HG03457 (cell line): ENCODE results near the gene PRKG1.
A peak's percentile ranks its signal among the peaks of the same experiment; 100 is the strongest.
"Not testable (repeated sequence)": the region's sequence is repeated elsewhere in the genome, so short reads cannot be mapped to it uniquely, and the experiment has no call there.

Source experiments
- ATAC-seq: cut with Tn5 transposase; IDR thresholded peaks from one replicate; pipeline ENCODE4 v1.9.1; 2021; ENCODE audit warnings: moderate number of reproducible peaks; ENCODE audit not compliant: unreplicated experiment

The PRKG1 gene

DNA sequence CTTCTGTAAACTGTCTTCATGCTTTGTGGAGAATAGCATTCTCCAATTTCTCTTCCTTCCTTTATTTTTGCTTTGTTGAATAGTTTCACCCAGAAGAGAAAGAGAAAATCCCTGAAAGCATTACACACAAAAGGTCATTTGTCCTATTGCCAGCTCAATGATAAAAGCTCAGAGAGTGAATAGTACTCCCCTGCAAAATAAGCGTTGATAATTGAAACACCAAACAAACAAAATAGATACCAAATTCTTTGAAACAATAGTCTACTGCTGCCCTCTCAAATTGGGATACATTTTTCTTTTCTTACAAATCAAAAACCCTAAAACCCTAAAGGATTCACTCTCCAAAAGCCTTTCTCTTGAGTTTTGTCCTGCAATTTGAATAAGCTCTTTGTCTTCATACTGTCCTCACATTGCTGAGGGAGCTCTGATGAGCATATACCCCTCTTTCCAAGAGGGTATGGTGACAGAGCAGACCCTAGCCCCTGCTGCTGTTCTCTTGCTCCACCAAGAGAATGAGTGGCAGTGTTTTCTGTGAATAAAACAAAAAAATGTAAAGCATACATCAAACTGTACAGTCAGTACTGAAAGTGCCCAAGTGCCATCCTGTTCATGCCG is 490.7 kb downstream of the PRKG1 start:
- no peak for ATAC-seq

DNA sequence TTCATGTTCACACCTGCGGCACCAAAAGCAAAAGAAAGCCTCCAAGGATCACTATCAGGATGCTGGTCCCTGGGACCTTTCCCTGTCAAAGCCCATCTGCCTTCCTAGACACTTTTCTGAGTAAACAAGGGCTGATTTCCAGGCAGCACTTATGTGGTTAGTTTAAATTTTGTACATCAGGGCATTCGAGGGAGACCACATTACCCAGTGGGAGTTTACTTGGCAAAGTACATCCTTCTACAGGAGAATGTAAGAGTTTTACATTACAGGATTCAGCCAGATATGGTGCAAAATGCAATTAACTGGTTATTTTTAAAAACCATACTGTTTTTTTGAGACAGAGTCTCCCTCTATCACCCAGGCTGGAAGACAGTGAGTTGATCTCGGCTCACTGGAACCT is 493.0 kb downstream of the PRKG1 start:
- no peak for ATAC-seq

- ATAC-seq: no peak
Observed at GRCh38 chr10:51569467-51569866, 495.2 kb downstream of the PRKG1 start.

DNA sequence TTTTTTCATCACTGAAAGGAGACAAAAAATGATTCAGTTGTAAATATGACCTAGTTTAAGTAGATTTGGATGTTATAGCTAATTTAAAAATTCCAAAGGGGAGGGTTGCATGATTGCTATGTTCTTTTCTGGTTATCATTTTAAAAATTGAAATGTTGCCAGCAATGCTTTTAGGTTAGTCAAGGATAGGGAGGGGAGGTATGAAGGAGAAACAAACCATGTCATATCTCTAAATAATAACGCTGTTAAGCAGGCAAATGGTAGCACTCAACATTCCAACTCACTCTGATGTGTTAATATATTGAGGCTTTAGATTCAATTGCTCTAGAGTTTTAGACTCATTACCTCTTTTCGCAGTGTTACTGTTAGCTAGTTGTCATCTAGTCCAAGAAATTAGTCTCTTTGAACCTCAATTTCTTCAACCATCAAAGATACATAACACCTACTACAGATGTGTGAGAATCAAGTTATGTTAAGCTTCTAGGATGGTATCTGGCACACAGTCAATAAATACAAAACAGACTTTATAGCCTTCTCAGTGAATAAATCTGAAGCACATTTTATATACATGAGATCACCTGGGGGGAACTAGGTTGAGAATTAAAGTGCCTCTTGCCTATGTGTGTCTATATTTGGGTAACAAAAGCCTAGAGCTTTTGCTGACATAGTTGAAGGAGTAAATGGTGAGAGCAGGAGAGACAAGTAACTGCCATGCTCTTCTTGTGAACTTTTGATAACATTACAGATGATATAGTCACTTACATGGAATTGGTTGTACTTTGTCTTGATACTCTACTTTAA is 500.2 kb downstream of the PRKG1 start:
- ATAC-seq: no peak

- ATAC-seq: not testable (repeated sequence)
Observed at GRCh38 chr10:51581196-51581595, 506.9 kb downstream of the PRKG1 start.

DNA sequence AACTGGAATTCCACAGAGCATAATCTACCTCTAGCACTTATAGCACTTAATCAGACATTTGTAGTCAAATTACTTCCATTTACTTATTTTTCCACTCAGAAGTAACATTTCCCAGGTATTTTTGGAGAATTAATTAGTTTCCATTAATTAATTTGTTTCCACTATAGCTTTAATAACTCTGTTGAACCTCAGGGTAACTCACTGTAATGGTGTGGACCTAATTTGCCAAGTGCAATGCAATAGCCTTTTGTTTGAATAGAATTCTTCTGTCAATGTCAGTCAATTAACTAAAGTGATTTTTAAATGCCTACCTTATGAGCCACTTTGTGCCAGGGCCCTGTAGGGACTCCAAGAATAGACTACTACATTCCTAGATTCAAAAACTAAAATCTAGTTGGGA is 509.7 kb downstream of the PRKG1 start:
- ATAC-seq: no peak

DNA sequence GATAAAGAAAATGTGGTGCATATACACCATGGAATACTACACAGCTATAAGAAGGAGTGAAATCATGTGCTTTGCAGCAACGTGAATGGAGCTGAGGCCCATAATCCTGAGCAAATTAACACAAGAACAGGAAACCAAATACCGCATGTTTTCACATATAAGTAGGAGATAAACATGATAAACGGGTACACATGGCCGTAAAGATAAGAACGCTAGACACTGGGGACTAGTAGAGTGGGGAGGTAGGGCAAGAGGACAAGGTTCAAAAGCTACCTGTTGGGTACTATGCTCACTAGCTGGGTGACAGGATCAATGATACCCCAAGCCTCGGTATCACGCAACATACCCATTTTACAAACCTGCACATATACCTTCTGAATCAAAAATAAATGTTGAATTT is 511.5 kb downstream of the PRKG1 start:
- ATAC-seq: no peak

- no peak for ATAC-seq
Observed at GRCh38 chr10:51588984-51589383, 514.7 kb downstream of the PRKG1 start.

- no peak for ATAC-seq
Observed at GRCh38 chr10:51590818-51591217, 516.5 kb downstream of the PRKG1 start.

DNA sequence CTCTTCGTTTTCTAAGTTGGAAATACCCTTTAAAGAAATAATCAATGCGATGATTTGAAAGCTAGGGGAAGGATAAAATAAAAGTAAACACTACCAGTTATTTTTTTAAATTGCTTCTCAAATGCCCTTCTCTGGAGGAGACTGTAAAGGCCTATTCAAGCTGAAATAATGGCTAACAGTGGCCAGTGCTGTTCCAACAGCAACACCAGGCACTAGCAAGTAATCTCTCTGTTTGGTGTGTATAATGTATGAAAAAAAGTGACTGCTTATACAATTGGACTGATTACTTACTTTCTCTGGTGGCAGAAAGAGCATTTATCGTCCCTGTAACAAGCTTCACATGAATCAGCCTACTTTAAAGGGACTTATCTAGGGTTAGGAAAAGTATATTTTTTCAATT is 522.4 kb downstream of the PRKG1 start:
- ATAC-seq: no peak

- no peak for ATAC-seq
Observed at GRCh38 chr10:51599647-51600046, 525.4 kb downstream of the PRKG1 start.

GRCh38 chr10:51602326-51602725 is 528.0 kb downstream of the PRKG1 start:
- no peak for ATAC-seq

- no peak for ATAC-seq
Observed at GRCh38 chr10:51604579-51604978, 530.3 kb downstream of the PRKG1 start.

- no peak for ATAC-seq
Observed at GRCh38 chr10:51606825-51607462, 532.7 kb downstream of the PRKG1 start.

DNA sequence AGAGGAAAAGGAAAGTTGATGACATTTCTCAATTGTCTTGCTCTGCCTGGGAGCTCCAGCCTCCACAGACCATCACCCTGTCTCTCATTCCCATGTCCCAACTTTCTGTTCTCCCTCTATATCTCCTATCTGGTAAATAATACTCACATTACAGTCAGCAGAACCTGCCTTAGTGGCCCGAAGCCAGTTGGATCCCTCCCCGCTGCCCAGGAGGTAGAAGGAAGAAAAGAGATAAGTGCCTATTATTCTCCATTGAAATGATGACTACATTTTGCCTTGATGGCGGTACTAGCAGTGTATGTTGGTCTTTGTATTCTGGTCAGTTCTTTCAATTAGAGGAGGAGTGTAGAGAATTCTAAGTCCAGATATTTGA is 533.2 kb downstream of the PRKG1 start:
- no peak for ATAC-seq

DNA sequence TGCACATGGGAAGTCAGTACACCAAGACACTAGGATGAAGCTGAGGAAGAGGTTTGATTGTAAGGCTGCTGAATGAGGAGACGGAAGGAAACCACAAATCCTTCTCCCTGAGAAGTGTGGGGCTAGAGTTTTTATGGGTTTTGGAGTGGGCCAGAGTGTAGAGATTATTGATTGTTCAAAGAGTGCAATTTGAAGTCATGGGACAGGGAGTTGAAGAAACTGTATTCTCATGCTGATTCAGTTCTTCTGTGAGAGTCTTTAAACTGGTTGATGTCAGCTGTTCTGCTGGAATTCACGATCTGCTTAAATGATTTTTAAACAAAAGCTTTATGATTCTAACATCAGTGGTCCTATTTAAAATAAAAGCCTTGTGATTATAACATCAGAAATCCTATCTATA is 533.9 kb downstream of the PRKG1 start:
- ATAC-seq: no peak

DNA sequence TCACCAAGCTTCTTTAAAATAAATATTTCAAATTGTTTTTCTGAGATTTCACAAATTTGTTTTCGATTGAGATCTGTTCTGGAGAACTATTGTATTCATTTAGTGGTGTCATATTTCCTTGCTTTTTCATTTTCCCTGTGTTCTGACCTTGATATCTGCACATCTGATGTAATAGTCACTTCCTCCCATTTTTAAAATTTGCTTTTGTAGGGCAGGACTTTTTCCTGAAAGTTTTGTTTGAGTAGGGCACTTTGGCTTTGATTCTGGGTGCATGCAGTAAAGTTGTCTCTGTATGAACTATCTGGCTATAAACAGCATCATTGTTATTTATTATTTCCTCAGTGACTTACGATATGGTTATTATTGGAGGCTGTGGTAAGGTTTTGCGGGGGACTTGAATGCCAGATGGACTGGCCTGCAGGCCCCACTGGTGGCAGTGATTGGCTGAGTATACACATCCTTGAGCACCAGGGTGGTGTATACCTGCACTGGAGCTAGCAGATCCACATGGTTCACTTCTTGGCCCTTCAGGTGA is 541.5 kb downstream of the PRKG1 start:
- no peak for ATAC-seq

GRCh38 chr10:51617576-51618235 is 543.4 kb downstream of the PRKG1 start:
- no peak for ATAC-seq

- no peak for ATAC-seq
Observed at GRCh38 chr10:51619365-51619764, 545.1 kb downstream of the PRKG1 start.

DNA sequence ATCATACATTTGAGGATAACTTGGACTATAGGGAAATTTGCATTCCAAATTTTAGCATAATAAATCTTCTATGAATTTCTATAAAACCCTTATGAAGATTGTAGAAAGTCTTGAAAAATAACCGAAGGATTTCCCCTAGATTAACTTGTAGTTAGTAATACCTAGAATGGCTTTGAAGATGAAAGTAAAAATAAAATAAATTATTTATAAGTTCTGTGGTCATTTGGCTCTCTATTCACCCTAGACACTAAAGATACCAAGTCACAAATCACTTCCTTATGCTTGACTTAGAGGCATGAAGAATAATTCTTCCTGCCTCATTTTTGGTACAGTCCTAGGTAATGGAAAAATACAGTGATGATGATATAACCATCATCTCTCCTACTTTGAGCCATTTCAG is 545.8 kb downstream of the PRKG1 start:
- ATAC-seq: peak; percentile 65

DNA sequence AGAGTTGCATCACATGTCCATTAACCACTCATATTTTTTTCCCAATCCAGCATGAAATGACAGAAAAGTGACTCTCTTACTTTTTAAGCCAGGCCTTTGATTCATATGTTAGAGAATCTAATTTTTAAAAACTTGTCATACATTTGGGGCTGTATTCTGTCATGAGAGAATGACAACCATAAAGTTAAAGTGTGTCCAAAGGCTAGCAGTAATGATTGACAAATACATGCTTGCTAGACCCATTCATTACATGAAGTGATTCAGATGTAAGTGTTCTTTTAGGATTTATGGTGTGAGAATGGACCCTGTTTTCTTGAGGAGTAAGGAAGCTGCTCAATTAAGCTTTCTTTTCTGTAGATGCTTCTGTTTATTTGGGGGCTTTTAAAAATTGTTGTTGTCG is 549.7 kb downstream of the PRKG1 start:
- ATAC-seq: no peak
